BLaER1 (cell line): Measurements from ENCODE around the gene ITSN1.

ENCODE experiments used
- H3K27ac ChIP-seq: shearing (Covaris generic); formaldehyde crosslinking; 2 replicates; pipeline ENCODE4 v1.8.1; 2022
- H3K27me3 ChIP-seq: shearing (Covaris generic); formaldehyde crosslinking; 2 replicates; pipeline ENCODE4 v1.8.1; 2022
- H3K36me3 ChIP-seq: shearing (Covaris generic); formaldehyde crosslinking; 2 replicates; pipeline ENCODE4 v1.8.1; 2022
- H3K4me1 ChIP-seq: shearing (Covaris generic); formaldehyde crosslinking; 2 replicates; pipeline ENCODE4 v1.8.1; 2022
- H3K4me2 ChIP-seq: shearing (Covaris generic); formaldehyde crosslinking; 2 replicates; pipeline ENCODE4 v1.8.1; 2022
- H3K4me3 ChIP-seq: shearing (Covaris generic); formaldehyde crosslinking; 2 replicates; pipeline ENCODE4 v1.8.1; 2022
- H3K9ac ChIP-seq: shearing (Covaris generic); formaldehyde crosslinking; 2 replicates; pipeline ENCODE4 v1.8.1; 2022
- H3K9me3 ChIP-seq: shearing (Covaris generic); formaldehyde crosslinking; 2 replicates; pipeline ENCODE4 v1.8.1; 2022
- H4K20me1 ChIP-seq: shearing (Covaris generic); formaldehyde crosslinking; 2 replicates; pipeline ENCODE4 v1.8.1; 2022
- Cebpa-rat ChIP-seq: shearing (Covaris generic); IDR thresholded peaks from 2 replicates; pipeline ENCODE4 v1.8.1; 2022

ITSN1 gene

GRCh38 chr21:33931799-33932390 lies 289.6 kb downstream of the ITSN1 start:
- peaks cover 33% of the 10 kb centered on the region for H3K4me1 ChIP-seq
- H3K4me2 ChIP-seq: peak overlapping the region; percentile 85
- H4K20me1 ChIP-seq: no peaks in the 10 kb centered on the region
- no peaks in the 10 kb centered on the region for H3K36me3 ChIP-seq
- no peak for TF ChIP-seq Cebpa-rat
- peak overlapping the region; percentile 68 for H3K27ac ChIP-seq
- H3K9me3 ChIP-seq: no peaks in the 10 kb centered on the region
- no peaks in the 10 kb centered on the region for H3K27me3 ChIP-seq
- peak overlapping the region; percentile 63 for H3K9ac ChIP-seq
- peak overlapping the region; percentile 62 for H3K4me3 ChIP-seq

GRCh38 chr21:33932731-33933130 lies 290.4 kb downstream of the ITSN1 start:
- H3K9me3 ChIP-seq: no peaks in the 10 kb centered on the region
- TF ChIP-seq Cebpa-rat: no peak
- H3K4me1 ChIP-seq: peaks cover 41% of the 10 kb centered on the region
- H3K9ac ChIP-seq: no peak overlapping the region
- peak overlapping the region; percentile 85 for H3K4me2 ChIP-seq
- no peaks in the 10 kb centered on the region for H4K20me1 ChIP-seq
- H3K27ac ChIP-seq: no peak overlapping the region
- no peaks in the 10 kb centered on the region for H3K36me3 ChIP-seq
- no peaks in the 10 kb centered on the region for H3K27me3 ChIP-seq
- H3K4me3 ChIP-seq: 0 out of 2 replicates have a peak overlapping the region, but pooled peaks have one; percentile 62

DNA sequence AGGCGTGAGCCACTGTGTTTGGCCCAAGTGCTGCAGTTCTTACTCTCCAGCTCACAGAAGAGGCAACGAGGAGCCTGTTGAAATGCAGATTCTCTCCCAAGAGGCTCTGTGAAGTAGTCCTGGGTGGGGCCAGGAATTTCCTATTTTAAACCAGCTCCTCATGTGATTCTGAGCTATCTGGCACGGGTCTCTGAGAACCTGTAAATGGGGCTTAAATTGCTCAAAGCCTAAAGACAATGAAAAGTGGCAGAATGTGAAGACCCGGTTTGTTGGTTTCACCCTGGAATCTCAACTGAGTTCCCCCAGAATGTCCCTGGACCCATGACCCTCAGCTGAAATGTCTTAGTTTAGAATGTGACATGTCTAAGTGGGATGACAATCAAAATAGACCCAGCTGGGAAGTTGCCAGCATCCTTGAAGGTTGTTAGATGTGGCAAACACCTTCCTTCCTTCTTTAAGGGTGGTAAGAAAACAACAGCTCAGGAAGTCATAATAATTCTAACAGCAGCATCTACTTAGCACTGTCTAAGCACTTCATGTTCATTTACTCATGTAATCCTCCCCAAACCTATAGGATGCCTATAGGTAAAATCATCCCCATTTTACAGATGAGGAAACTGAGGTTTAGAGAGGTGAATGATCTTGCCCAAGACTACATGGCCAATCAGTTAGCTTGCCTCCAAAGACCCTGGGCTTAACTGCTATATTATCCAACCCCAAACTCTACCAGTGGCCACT lies 294.2 kb downstream of the ITSN1 start:
- H3K27ac ChIP-seq: peak overlapping the region; percentile 12
- H3K36me3 ChIP-seq: no peaks in the 10 kb centered on the region
- H3K4me2 ChIP-seq: peak overlapping the region; percentile 61

GRCh38 chr21:33937146-33937545 lies 294.8 kb downstream of the ITSN1 start:
- H3K4me1 ChIP-seq: peaks cover 38% of the 10 kb centered on the region
- TF ChIP-seq Cebpa-rat: no peak
- no peak overlapping the region for H3K9ac ChIP-seq
- no peaks in the 10 kb centered on the region for H3K36me3 ChIP-seq
- no peak overlapping the region for H3K4me3 ChIP-seq
- no peaks in the 10 kb centered on the region for H4K20me1 ChIP-seq
- no peak overlapping the region; the same call in 1 of the 2 replicates for H3K27ac ChIP-seq
- H3K27me3 ChIP-seq: no peaks in the 10 kb centered on the region
- H3K9me3 ChIP-seq: no peaks in the 10 kb centered on the region
- peak overlapping the region; percentile 61 for H3K4me2 ChIP-seq

More for the DNA sequence above, 294.2 kb downstream of the ITSN1 start:
- Histone ChIP-seq H4K20me1 (no peaks in the 10 kb centered on the region), H3K27me3 (no peaks in the 10 kb centered on the region), H3K9ac (no peak overlapping the region), H3K4me1 (peaks cover 45% of the 10 kb centered on the region), H3K9me3 (no peaks in the 10 kb centered on the region), H3K4me3 (no peak overlapping the region)
- no peak for TF ChIP-seq Cebpa-rat

DNA sequence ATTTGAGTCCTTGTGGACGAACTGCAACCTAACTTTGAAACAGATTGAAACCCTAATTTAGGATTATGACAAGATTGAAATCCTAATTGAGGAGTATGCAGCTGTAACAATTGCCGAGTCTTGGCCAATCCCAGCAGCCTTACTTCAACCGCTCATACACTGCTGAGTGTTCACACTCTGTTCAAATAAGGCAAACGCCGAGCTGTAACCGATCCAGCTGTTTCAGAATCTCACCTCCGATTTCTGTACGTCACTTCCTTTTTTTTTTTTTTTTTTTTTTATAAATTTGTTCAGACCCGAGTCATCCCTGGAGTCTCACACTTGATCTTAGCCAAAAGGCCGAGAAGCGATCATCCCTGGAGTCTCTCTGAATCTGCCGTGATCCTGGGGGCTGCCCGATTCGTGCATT lies 295.6 kb downstream of the ITSN1 start:
- no peak overlapping the region for H3K9ac ChIP-seq
- no peaks in the 10 kb centered on the region for H3K27me3 ChIP-seq
- H3K36me3 ChIP-seq: no peaks in the 10 kb centered on the region
- no peak overlapping the region for H3K27ac ChIP-seq
- H4K20me1 ChIP-seq: no peaks in the 10 kb centered on the region
- H3K4me3 ChIP-seq: no peak overlapping the region
- TF ChIP-seq Cebpa-rat: no peak
- H3K4me2 ChIP-seq: no peak overlapping the region; the same call in 1 of the 2 replicates
- H3K9me3 ChIP-seq: no peaks in the 10 kb centered on the region
- H3K4me1 ChIP-seq: peaks cover 30% of the 10 kb centered on the region

DNA sequence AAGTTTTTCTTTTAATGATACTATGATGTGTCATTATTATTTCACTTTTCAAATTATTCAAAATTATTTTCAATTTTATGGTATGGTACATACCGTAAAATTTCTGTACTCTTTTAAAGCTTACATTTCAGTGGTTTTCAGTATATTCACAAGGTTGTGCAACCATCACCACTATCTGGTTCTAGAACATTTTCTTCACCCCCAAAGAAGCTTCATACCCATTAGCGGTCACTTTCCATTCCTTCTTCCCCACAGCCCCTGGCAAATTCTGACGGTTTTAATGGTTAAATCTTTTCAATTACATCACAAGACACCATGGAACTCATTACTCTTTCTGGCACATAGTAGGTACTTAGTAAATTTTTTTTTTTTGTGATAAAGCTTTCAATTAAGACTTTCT lies 296.1 kb downstream of the ITSN1 start:
- H3K4me1 ChIP-seq: peaks cover 30% of the 10 kb centered on the region
- H3K9ac ChIP-seq: no peak overlapping the region
- H3K4me3 ChIP-seq: no peak overlapping the region
- no peak overlapping the region for H3K27ac ChIP-seq
- H4K20me1 ChIP-seq: no peaks in the 10 kb centered on the region
- no peaks in the 10 kb centered on the region for H3K36me3 ChIP-seq
- TF ChIP-seq Cebpa-rat: no peak
- H3K27me3 ChIP-seq: no peaks in the 10 kb centered on the region
- H3K9me3 ChIP-seq: no peaks in the 10 kb centered on the region
- H3K4me2 ChIP-seq: no peak overlapping the region

DNA sequence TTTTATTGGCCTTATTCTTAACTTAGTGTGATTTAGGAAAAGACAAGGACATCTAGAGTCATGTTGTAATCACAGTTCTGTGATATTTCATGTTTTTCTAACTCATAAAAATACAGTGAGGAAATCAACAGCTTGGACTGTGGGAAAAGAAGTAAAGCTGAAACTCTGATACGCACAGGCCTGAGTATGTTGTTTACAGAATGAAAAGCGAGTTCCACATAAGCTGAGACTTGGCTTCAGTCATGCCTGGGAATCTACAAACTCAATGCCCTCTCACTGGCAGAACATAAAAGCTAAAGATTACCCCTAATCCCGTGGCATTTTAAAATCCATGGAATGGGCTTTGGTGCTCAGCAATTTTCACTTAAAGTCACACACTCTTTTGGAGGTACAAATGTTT lies 296.9 kb downstream of the ITSN1 start:
- no peak overlapping the region for H3K4me3 ChIP-seq
- H3K9ac ChIP-seq: no peak overlapping the region
- no peak for TF ChIP-seq Cebpa-rat
- no peak overlapping the region for H3K4me2 ChIP-seq
- H3K9me3 ChIP-seq: peaks cover 5% of the 10 kb centered on the region
- peaks cover 30% of the 10 kb centered on the region for H3K4me1 ChIP-seq
- H3K27me3 ChIP-seq: no peaks in the 10 kb centered on the region
- no peaks in the 10 kb centered on the region for H4K20me1 ChIP-seq
- no peaks in the 10 kb centered on the region for H3K36me3 ChIP-seq
- no peak overlapping the region for H3K27ac ChIP-seq

DNA sequence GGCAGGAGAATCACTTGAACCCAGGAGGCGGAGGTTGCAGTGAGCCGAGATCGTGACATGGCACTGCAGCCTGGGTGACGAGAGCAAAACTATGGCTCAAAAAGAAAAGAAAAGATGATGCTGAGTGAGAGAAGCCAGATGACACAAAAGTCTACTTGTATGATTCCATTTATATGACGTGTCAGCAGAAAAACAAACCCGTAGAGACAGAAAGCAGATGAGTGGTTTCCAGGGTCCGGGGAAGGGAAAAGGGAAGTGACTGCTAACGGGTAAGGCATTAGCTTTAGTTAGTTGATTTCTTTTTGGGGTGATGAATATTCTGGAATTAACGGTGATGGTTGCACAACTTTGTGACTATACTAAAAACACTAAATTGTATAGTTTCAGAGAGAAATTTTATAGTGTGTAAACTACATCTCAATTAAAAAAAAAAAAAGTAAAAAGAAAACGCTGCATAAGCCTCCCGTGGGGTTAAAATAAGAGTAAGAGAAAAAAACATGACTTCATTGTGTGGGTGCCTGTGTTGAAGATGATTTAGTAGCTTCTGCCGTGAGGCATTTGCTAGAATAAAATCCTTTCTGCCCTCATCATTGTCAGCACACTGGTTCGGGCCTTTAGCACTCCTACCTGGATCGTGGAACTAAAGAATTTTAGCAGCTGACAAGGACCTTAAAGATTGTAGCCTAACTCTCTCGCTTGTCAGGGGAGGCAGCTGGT lies 298.0 kb downstream of the ITSN1 start:
- Histone ChIP-seq H3K27me3 (no peaks in the 10 kb centered on the region), H3K4me2 (no peak overlapping the region), H3K9ac (no peak overlapping the region), H3K4me1 (peaks cover 30% of the 10 kb centered on the region), H3K9me3 (peaks cover 13% of the 10 kb centered on the region), H3K27ac (no peak overlapping the region), H3K36me3 (no peaks in the 10 kb centered on the region), H3K4me3 (no peak overlapping the region), H4K20me1 (no peaks in the 10 kb centered on the region)
- TF ChIP-seq Cebpa-rat: no peak

- no peak overlapping the region for H3K27ac ChIP-seq
- H3K9ac ChIP-seq: no peak overlapping the region
- H3K36me3 ChIP-seq: no peaks in the 10 kb centered on the region
- no peaks in the 10 kb centered on the region for H4K20me1 ChIP-seq
- H3K9me3 ChIP-seq: peaks cover 13% of the 10 kb centered on the region
- no peaks in the 10 kb centered on the region for H3K27me3 ChIP-seq
- H3K4me3 ChIP-seq: no peak overlapping the region
- H3K4me1 ChIP-seq: peaks cover 24% of the 10 kb centered on the region
- no peak for TF ChIP-seq Cebpa-rat
- H3K4me2 ChIP-seq: no peak overlapping the region
These were observed 298.6 kb downstream of the ITSN1 start for GRCh38 chr21:33940881-33941245.

DNA sequence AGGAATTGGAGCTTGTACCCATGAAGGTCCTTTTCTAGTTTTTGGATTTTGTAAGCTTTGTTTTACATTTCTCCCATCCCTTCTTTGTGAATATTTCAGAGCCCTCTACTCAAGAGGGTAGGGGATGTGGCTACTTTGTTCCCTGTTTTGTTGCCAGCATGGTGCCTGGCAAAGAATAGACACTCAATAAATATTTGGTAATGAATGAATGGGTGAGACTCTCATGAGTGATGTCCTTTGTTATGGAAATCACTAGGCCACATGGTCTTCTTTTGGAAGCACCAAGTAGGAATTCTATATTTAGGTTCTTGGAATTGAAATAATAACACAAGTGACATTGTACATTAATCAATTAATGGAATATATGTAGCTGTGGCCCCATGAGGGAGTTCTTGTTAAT lies 300.1 kb downstream of the ITSN1 start:
- Histone ChIP-seq H4K20me1 (no peaks in the 10 kb centered on the region), H3K36me3 (no peaks in the 10 kb centered on the region), H3K9me3 (peaks cover 13% of the 10 kb centered on the region), H3K4me3 (no peak overlapping the region), H3K4me2 (no peak overlapping the region), H3K27ac (no peak overlapping the region), H3K4me1 (peaks cover 23% of the 10 kb centered on the region), H3K9ac (no peak overlapping the region), H3K27me3 (no peaks in the 10 kb centered on the region)
- no peak for TF ChIP-seq Cebpa-rat
